Glutamatergic neuron (in vitro differentiated cells): ENCODE measurements around the gene ERCC1. TPM values are rescaled to one million over a fixed set of nuclear protein-coding genes. Genes with fewer than 3 reads are reported as not detected.
A peak's percentile ranks its signal among the peaks of the same experiment; 100 is the strongest.

Experiments
- DNase-seq: peaks from one replicate; pipeline ENCODE4 v3.0.0; 2022
- H3K27ac Mint-ChIP-seq: one replicate; pipeline ENCODE4 v1.8.0; 2020; ENCODE audit warnings: mild to moderate bottlenecking, mixed read lengths, inconsistent platforms; ENCODE audit not compliant: unreplicated experiment
- H3K27me3 Mint-ChIP-seq: one replicate; pipeline ENCODE4 v1.8.0; 2020; ENCODE audit warnings: mild to moderate bottlenecking, moderate library complexity, mixed read lengths, inconsistent platforms; ENCODE audit not compliant: unreplicated experiment
- H3K36me3 Mint-ChIP-seq: one replicate; pipeline ENCODE4 v1.8.0; 2020; ENCODE audit warnings: mild to moderate bottlenecking, mixed read lengths, inconsistent platforms; ENCODE audit not compliant: unreplicated experiment
- H3K4me1 Mint-ChIP-seq: one replicate; pipeline ENCODE4 v1.8.0; 2020; ENCODE audit warnings: mild to moderate bottlenecking, low read depth, mixed read lengths, inconsistent platforms; ENCODE audit not compliant: unreplicated experiment
- H3K4me3 Mint-ChIP-seq: one replicate; pipeline ENCODE4 v1.8.0; 2020; ENCODE audit warnings: mild to moderate bottlenecking, mixed read lengths, inconsistent platforms; ENCODE audit not compliant: unreplicated experiment
- H3K9me3 Mint-ChIP-seq: one replicate; pipeline ENCODE4 v1.8.0; 2020; ENCODE audit warnings: mild to moderate bottlenecking, moderate library complexity, mixed read lengths, inconsistent platforms; ENCODE audit not compliant: unreplicated experiment
- CTCF ChIP-seq: fragments of 200-600 bp; sonication (generic); IDR thresholded peaks from one replicate; pipeline ENCODE4 v1.5.0; 2021; ENCODE audit not compliant: partially characterized antibody, unreplicated experiment
- total RNA-seq: library from RNA; stranded (reverse); fragmentation: NEBNext Ultra II Directional; extraction: Animal tissue kit (Norgen Biotek cat#: 25700); gene quantifications from one replicate; pipeline ENCODE4 v1.2.1, GENCODE V29; 2021; ENCODE audit not compliant: unreplicated experiment

The ERCC1 gene
- total RNA-seq, 1 donor from 2014 or later: 65.7 TPM

DNA sequence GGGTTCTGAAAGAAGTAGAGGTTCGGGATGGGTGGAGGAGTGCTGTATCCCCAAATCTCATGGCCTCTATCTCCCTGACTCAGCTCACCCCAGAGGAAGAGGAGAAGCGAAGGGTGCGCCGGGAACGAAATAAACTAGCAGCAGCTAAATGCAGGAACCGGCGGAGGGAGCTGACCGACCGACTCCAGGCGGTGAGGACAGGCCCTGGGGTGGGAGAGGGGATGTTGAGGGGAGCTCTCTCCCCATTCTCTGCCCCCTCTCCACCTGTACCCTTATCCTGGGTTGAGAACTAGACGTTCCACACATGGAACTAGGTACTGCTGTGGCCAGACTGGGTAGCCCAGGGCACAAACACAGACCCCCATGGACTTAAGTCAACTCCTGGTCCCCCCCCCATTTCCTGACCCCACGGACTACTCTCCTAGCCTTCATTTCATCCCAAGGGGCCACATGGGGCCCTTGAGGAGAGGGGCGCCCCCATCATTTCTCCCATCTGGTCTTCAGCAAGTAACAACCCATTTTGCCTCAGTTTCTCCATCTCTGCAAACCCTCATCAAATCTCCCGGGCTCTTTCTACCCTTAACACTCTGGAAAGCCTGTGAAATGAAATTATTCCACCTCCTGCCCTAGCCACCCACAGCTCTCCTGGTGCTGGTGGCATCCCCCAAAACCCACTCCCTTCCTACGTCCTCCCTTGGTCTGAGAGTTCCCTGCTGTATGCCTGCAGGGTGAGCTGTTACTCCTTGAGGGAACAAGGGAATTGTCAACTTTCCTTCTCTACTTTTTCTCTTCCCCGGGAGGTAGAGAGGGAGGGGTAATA, 47.6 kb upstream of the ERCC1 start:
- peaks cover 21% of the 10 kb centered on the region for H3K27me3 Mint-ChIP-seq
- H3K4me3 Mint-ChIP-seq: no peak overlapping the region
- no peak for DNase-seq
- no peak overlapping the region for H3K27ac Mint-ChIP-seq
- no peaks in the 10 kb centered on the region for H3K36me3 Mint-ChIP-seq
- TF ChIP-seq CTCF: no peak
- peaks cover 6% of the 10 kb centered on the region for H3K9me3 Mint-ChIP-seq
- H3K4me1 Mint-ChIP-seq: peaks cover 10% of the 10 kb centered on the region

DNA sequence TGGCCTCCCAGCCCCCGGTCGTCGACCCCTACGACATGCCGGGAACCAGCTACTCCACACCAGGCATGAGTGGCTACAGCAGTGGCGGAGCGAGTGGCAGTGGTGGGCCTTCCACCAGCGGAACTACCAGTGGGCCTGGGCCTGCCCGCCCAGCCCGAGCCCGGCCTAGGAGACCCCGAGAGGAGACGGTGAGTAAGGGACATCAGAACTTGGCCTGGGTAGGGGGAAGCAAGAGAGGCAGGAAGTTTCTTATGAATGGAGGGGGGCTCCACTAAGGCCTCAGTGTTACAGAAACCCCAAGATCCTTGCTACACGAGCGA, 47.0 kb upstream of the ERCC1 start:
- TF ChIP-seq CTCF: no peak
- Mint-ChIP-seq H3K36me3 (no peaks in the 10 kb centered on the region), H3K9me3 (peaks cover 6% of the 10 kb centered on the region), H3K4me3 (no peak overlapping the region), H3K27me3 (peaks cover 21% of the 10 kb centered on the region), H3K4me1 (peaks cover 10% of the 10 kb centered on the region), H3K27ac (no peak overlapping the region)
- no peak for DNase-seq

- peaks cover 21% of the 10 kb centered on the region for H3K27me3 Mint-ChIP-seq
- H3K4me1 Mint-ChIP-seq: peaks cover 10% of the 10 kb centered on the region
- no peak for TF ChIP-seq CTCF
- DNase-seq: no peak
- H3K36me3 Mint-ChIP-seq: no peaks in the 10 kb centered on the region
- H3K27ac Mint-ChIP-seq: no peak overlapping the region
- H3K4me3 Mint-ChIP-seq: peak overlapping the region; percentile 91
- peaks cover 6% of the 10 kb centered on the region for H3K9me3 Mint-ChIP-seq
Measured at GRCh38 chr19:45469945-45470761, 46.4 kb upstream of the ERCC1 start.

GRCh38 chr19:45469132-45469944, 45.6 kb upstream of the ERCC1 start:
- Mint-ChIP-seq H3K27ac (no peak overlapping the region), H3K27me3 (peaks cover 22% of the 10 kb centered on the region), H3K4me3 (peak overlapping the region; percentile 91), H3K9me3 (peaks cover 6% of the 10 kb centered on the region), H3K4me1 (peaks cover 7% of the 10 kb centered on the region), H3K36me3 (no peaks in the 10 kb centered on the region)
- TF ChIP-seq CTCF: no peak
- peak; percentile 93 for DNase-seq
